Measurements from ENCODE around the gene TEX14. TPM values are rescaled to one million over a fixed set of nuclear protein-coding genes. Genes with fewer than 3 reads are reported as not detected.

The TEX14 gene
- total and polyA plus RNA-seq, 10 of the 15 experiments (the other 5 are each of a cell fraction or from before 2014, with no cell fraction given), result 0.15 to 1.3 (median 0.66) TPM

DNA sequence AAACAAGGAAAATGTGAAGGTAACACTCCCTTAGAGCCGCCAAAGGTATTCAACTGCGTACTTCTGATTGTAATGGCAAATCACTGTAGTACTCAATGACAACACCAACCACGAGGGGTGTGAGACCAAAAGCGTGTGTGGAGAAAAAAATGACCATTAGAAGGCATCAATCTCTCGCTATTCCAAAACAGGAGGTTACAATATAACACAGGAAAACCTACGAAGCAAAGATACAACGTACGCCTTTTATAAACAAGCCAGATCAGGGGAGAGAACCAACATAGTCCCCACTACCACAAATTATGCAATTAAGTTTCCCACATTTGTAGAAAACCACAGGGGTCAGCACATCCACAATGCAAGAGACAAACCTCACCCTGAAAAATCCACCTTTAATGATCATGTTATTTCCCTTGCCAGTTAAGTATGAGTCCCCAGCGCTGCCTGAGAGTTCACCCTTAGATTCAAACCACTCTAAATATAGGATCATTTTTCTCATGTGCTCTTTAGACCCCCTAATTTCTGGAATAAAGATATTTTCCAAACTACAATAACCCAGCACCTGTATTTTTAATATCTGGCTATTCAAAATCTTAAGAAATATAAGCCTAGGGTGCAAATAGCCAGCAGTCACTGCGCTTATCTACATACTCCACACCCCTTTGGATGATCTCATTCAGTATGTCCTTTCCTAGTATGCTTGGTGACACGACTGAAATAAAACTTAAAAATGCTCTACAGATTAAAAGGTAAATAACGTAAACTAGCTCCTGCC is 12.4 kb downstream of the TEX14 start (continued):
- TF ChIP-seq YBX1 (IDR thresholded peaks at IDR 0.05) (no peak), MXI1 (IDR thresholded peaks at IDR 0.05; ENCODE audit: low read depth, low read length) (peak; percentile 93; the same call in 1 of the 2 replicates), RB1 (IDR thresholded peaks at IDR 0.05; ENCODE audit: borderline replicate concordance) (peak; percentile 30; the same call in 1 of the 2 replicates), MYC (IDR thresholded peaks at IDR 0.05; ENCODE audit: insufficient read depth, insufficient read length, insufficient replicate concordance, low read length, severe bottlenecking) (no peak), CREB1 (IDR thresholded peaks at IDR 0.05; ENCODE audit: low read depth) (peak; percentile 87), JUND (IDR thresholded peaks at IDR 0.05; ENCODE audit: low read depth, low read length) (no peak), IKZF1 (conservative IDR thresholded peaks at IDR 0.05) (peak; percentile 82), MYB (IDR thresholded peaks at IDR 0.05; ENCODE audit: borderline replicate concordance, low read depth, low read length) (peak; percentile 94), IKZF2 (IDR thresholded peaks at IDR 0.05) (peak; percentile 87 to 89), RCOR1 (conservative IDR thresholded peaks at IDR 0.05; ENCODE audit: low read depth, low read length) (0 out of 2 replicates have a peak, but pooled peaks have one; percentile 48), NFXL1 (IDR thresholded peaks at IDR 0.05; ENCODE audit: borderline replicate concordance) (0 out of 2 replicates have a peak, but pooled peaks have one; percentile 60), ESRRA (IDR thresholded peaks at IDR 0.05; ENCODE audit: low read length) (peak; percentile 89), BMI1 (IDR thresholded peaks at IDR 0.05; ENCODE audit: borderline replicate concordance) (peak; percentile 99), ZBED1 (IDR thresholded peaks at IDR 0.05; ENCODE audit: borderline replicate concordance) (peak; percentile 100), KLF5 (IDR thresholded peaks at IDR 0.05; ENCODE audit: partially characterized antibody) (peak; percentile 91), YY1 (IDR thresholded peaks at IDR 0.05; ENCODE audit: low read depth, low read length) (peak; percentile 84), BACH1 (IDR thresholded peaks at IDR 0.05; ENCODE audit: borderline replicate concordance) (peak; percentile 100), ZSCAN29 (IDR thresholded peaks at IDR 0.05) (peak; percentile 87), GATAD2B (conservative IDR thresholded peaks at IDR 0.05; ENCODE audit: low read depth) (peak; percentile 60)
- TF ChIP-seq, protein P1, sequence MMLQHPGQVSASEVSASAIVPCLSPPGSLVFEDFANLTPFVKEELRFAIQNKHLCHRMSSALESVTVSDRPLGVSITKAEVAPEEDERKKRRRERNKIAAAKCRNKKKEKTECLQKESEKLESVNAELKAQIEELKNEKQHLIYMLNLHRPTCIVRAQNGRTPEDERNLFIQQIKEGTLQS (IDR thresholded peaks at IDR 0.05; ENCODE audit: borderline replicate concordance, extremely low read depth, low read depth, low read length), result no peak
- TF ChIP-seq, protein P2, sequence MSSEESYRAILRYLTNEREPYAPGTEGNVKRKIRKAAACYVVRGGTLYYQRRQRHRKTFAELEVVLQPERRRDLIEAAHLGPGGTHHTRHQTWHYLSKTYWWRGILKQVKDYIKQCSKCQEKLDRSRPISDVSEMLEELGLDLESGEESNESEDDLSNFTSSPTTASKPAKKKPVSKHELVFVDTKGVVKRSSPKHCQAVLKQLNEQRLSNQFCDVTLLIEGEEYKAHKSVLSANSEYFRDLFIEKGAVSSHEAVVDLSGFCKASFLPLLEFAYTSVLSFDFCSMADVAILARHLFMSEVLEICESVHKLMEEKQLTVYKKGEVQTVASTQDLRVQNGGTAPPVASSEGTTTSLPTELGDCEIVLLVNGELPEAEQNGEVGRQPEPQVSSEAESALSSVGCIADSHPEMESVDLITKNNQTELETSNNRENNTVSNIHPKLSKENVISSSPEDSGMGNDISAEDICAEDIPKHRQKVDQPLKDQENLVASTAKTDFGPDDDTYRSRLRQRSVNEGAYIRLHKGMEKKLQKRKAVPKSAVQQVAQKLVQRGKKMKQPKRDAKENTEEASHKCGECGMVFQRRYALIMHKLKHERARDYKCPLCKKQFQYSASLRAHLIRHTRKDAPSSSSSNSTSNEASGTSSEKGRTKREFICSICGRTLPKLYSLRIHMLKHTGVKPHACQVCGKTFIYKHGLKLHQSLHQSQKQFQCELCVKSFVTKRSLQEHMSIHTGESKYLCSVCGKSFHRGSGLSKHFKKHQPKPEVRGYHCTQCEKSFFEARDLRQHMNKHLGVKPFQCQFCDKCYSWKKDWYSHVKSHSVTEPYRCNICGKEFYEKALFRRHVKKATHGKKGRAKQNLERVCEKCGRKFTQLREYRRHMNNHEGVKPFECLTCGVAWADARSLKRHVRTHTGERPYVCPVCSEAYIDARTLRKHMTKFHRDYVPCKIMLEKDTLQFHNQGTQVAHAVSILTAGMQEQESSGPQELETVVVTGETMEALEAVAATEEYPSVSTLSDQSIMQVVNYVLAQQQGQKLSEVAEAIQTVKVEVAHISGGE (CRISPR knock-in tag; IDR thresholded peaks at IDR 0.05), result peak; percentile 84
- TF ChIP-seq, protein P3, sequence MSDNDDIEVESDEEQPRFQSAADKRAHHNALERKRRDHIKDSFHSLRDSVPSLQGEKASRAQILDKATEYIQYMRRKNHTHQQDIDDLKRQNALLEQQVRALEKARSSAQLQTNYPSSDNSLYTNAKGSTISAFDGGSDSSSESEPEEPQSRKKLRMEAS (IDR thresholded peaks at IDR 0.05; ENCODE audit: low read depth, low read length), result no peak
- TF ChIP-seq, protein P4, sequence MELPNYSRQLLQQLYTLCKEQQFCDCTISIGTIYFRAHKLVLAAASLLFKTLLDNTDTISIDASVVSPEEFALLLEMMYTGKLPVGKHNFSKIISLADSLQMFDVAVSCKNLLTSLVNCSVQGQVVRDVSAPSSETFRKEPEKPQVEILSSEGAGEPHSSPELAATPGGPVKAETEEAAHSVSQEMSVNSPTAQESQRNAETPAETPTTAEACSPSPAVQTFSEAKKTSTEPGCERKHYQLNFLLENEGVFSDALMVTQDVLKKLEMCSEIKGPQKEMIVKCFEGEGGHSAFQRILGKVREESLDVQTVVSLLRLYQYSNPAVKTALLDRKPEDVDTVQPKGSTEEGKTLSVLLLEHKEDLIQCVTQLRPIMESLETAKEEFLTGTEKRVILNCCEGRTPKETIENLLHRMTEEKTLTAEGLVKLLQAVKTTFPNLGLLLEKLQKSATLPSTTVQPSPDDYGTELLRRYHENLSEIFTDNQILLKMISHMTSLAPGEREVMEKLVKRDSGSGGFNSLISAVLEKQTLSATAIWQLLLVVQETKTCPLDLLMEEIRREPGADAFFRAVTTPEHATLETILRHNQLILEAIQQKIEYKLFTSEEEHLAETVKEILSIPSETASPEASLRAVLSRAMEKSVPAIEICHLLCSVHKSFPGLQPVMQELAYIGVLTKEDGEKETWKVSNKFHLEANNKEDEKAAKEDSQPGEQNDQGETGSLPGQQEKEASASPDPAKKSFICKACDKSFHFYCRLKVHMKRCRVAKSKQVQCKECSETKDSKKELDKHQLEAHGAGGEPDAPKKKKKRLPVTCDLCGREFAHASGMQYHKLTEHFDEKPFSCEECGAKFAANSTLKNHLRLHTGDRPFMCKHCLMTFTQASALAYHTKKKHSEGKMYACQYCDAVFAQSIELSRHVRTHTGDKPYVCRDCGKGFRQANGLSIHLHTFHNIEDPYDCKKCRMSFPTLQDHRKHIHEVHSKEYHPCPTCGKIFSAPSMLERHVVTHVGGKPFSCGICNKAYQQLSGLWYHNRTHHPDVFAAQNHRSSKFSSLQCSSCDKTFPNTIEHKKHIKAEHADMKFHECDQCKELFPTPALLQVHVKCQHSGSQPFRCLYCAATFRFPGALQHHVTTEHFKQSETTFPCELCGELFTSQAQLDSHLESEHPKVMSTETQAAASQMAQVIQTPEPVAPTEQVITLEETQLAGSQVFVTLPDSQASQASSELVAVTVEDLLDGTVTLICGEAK (IDR thresholded peaks at IDR 0.05; ENCODE audit: borderline replicate concordance), result no peak

Data from GM12878 (cell line).